GM13977 (cell line): ENCODE data around the gene FAM222B.
"Not testable (repeated sequence)": the region's sequence is repeated elsewhere in the genome, so short reads cannot be mapped to it uniquely, and the experiment has no call there.

ENCODE experiments used
- DNase-seq: peaks from one replicate; pipeline ENCODE4 v3.0.0; 2012; ENCODE audit warnings: low spot score
- CTCF ChIP-seq: IDR thresholded peaks from 2 replicates; pipeline ENCODE4 v1.5.1; 2012; ENCODE audit warnings: mild to moderate bottlenecking, control low read depth; ENCODE audit not compliant: insufficient read depth; ENCODE audit errors: extremely low read depth, missing control alignments
- in situ Hi-C: fragments of 300-500 bp; cut with MboI; formaldehyde crosslinking; loops from one replicate; pipeline ENCODE4 v1.12.0; 2022; ENCODE audit warnings: low sequenced_read_pairs, low pct_unique_long_range_greater_than_20kb, mixed read lengths, inconsistent platforms; ENCODE audit not compliant: unreplicated experiment

Gene FAM222B

GRCh38 chr17:28807925-28808634 lies 34.5 kb downstream of the FAM222B start:
- in situ Hi-C loops: no loop called here
- TF ChIP-seq CTCF: no peak
- DNase-seq: no peak

- in situ Hi-C loops: no loop called here
- no peak for DNase-seq
- TF ChIP-seq CTCF: no peak
These were observed 46.5 kb downstream of the FAM222B start for GRCh38 chr17:28796062-28796461.

GRCh38 chr17:28794846-28795441 lies 47.6 kb downstream of the FAM222B start:
- DNase-seq, in situ Hi-C loops: not testable (repeated sequence)

GRCh38 chr17:28792877-28793661 lies 49.5 kb downstream of the FAM222B start:
- no peak for DNase-seq
- TF ChIP-seq CTCF: no peak
- in situ Hi-C loops: no loop called here

- no peak for TF ChIP-seq CTCF
- no peak for DNase-seq
- in situ Hi-C loops: no loop called here
These were observed 54.5 kb downstream of the FAM222B start for GRCh38 chr17:28788100-28788499.

- DNase-seq: no peak
- in situ Hi-C loops: no loop called here
- no peak for TF ChIP-seq CTCF
These were observed 59.4 kb downstream of the FAM222B start for GRCh38 chr17:28783161-28783560.

GRCh38 chr17:28779601-28780000 lies 63.0 kb downstream of the FAM222B start:
- in situ Hi-C loops, DNase-seq: not testable (repeated sequence)
